Lung (tissue), 12 donors: ENCODE measurements around the gene ZKSCAN5. TPM values are rescaled to one million over a fixed set of nuclear protein-coding genes. Genes with fewer than 3 reads are reported as not detected.
"Not testable (repeated sequence)": the region's sequence is repeated elsewhere in the genome, so short reads cannot be mapped to it uniquely, and the experiment has no call there.

Source experiments
- ATAC-seq: fragments of 200-7000 bp; cut with Tn5 transposase; one replicate; pipeline ENCODE4 v1.9.1; 2020; ENCODE audit warnings: moderate number of reproducible peaks; ENCODE audit not compliant: insufficient read depth, low FRiP score
- DNase-seq, 3 donors: peaks; one replicate each; pipeline ENCODE4 v3.0.0-alpha.2; 2013 to 2017
- H3K27ac ChIP-seq, 2 donors: one replicate each; pipeline ENCODE4 v1.5.1; 2013; ENCODE audit warnings: mild to moderate bottlenecking in 2 of 2, moderate library complexity in 2 of 2, control low read depth in 1 of 2, inconsistent platforms in 1 of 2, low read depth in 1 of 2, low read length in 1 of 2
- H3K27me3 ChIP-seq, 3 donors: one replicate each; pipeline ENCODE4 v1.5.1; 2013; ENCODE audit warnings: low read length in 2 of 3; ENCODE audit not compliant: control insufficient read depth in 3 of 3, insufficient read depth in 3 of 3
- H3K36me3 ChIP-seq, 4 donors: one replicate each; pipeline ENCODE4 v1.5.1; 2013; ENCODE audit warnings: low read length in 4 of 4, mild to moderate bottlenecking in 1 of 4, moderate library complexity in 1 of 4; ENCODE audit not compliant: control insufficient read depth in 4 of 4, insufficient read depth in 4 of 4
- H3K4me1 ChIP-seq, 5 donors: one replicate each; pipeline ENCODE4 v1.5.1; 2013; ENCODE audit warnings: low read length in 5 of 5, mild to moderate bottlenecking in 2 of 5, moderate library complexity in 1 of 5; ENCODE audit not compliant: control insufficient read depth in 5 of 5, insufficient read depth in 5 of 5
- H3K4me3 ChIP-seq: one replicate; pipeline ENCODE4 v1.5.1; 2013; ENCODE audit warnings: mild to moderate bottlenecking, control low read depth, moderate library complexity
- H3K9ac ChIP-seq, 2 donors: one replicate each; pipeline ENCODE4 v1.5.1; 2013; ENCODE audit warnings: low read length in 2 of 2, control low read depth in 1 of 2; ENCODE audit not compliant: insufficient read depth in 1 of 2
- H3K9me3 ChIP-seq, 4 donors: one replicate each; pipeline ENCODE4 v1.5.1; 2013; ENCODE audit warnings: low read length in 3 of 4, mild to moderate bottlenecking in 1 of 4, moderate library complexity in 1 of 4; ENCODE audit not compliant: control insufficient read depth in 4 of 4, insufficient read depth in 3 of 4
- CTCF ChIP-seq: IDR thresholded peaks from 2 replicates; pipeline ENCODE4 v1.5.1; 2012; ENCODE audit warnings: mild to moderate bottlenecking; ENCODE audit errors: control extremely low read depth, extremely low read depth
- WGBS, 2 donors: extraction: QIAGEN DNeasy Blood & Tissue Kit; methylation state at CpG; one replicate each; pipeline ENCODE4 v1.1.7; 2013; 5-methylcytosine and 5-hydroxymethylcytosine counted together
- polyA plus RNA-seq, 2 donors: library from polyadenylated mRNA; stranded (reverse); fragments of 200-250 nt; gene quantifications; one replicate each; pipeline ENCODE4 v1.2.1, GENCODE V29; 2013
- total RNA-seq, 2 donors: library from RNA; depleted of rRNA in 1 of 2; stranded (reverse); fragments of >200 nt in 1 of 2; gene quantifications; one replicate each; pipeline ENCODE4 v1.2.1, GENCODE V29; 2014 to 2021
- donor health status: control.
- donor health status: control.
- donor health status: Bipolar disorder and iron deficiency.
- donor health status: healthy.
- donor health status: DM: yes; HTN: yes; CAD: no.

Gene ZKSCAN5
- total and polyA plus RNA-seq, 4 donors: 3.1 to 9.7 (median 6.2) TPM

GRCh38 chr7:99543081-99543671 is 38.7 kb downstream of the ZKSCAN5 start:
- H3K36me3 ChIP-seq: peaks cover 0 to 17% (median 10%) of the 10 kb centered on the region in 4 donors
- H3K4me3 ChIP-seq: no peak overlapping the region
- TF ChIP-seq CTCF: no peak
- H3K9ac ChIP-seq: no peak overlapping the region
- H3K9me3 ChIP-seq: peaks cover 4 to 24% (median 9%) of the 10 kb centered on the region in 4 donors
- no peak for DNase-seq
- WGBS, 2 donors: 96% methylated on average over 34 of the region's 34 CpGs
- no peaks in the 10 kb centered on the region for H3K4me1 ChIP-seq
- H3K27me3 ChIP-seq: no peaks in the 10 kb centered on the region
- no peak for ATAC-seq
- H3K27ac ChIP-seq: no peak overlapping the region

GRCh38 chr7:99543916-99544315 is 39.5 kb downstream of the ZKSCAN5 start:
- Histone ChIP-seq H3K36me3 (peaks cover 0 to 21% (median 15%) of the 10 kb centered on the region in 4 donors), H3K4me1 (no peaks in the 10 kb centered on the region), H3K9me3 (peaks cover 4 to 24% (median 11%) of the 10 kb centered on the region in 4 donors), H3K4me3 (no peak overlapping the region), H3K27ac (no peak overlapping the region), H3K9ac (no peak overlapping the region), H3K27me3 (no peaks in the 10 kb centered on the region)
- DNase-seq (no peak), ATAC-seq (no peak)
- WGBS, 2 donors: 96 to 98% methylated on average over 6 of the region's 6 CpGs
- no peak for TF ChIP-seq CTCF

- WGBS, 2 donors: 96 to 97% methylated on average over 5 of the region's 5 CpGs
- not testable (repeated sequence) for H3K27ac ChIP-seq, H3K4me3 ChIP-seq, ATAC-seq, DNase-seq, H3K4me1 ChIP-seq, H3K27me3 ChIP-seq, H3K9ac ChIP-seq
- Histone ChIP-seq H3K9me3 (peaks cover 4 to 24% (median 9%) of the 10 kb centered on the region in 4 donors), H3K36me3 (peaks cover 0 to 21% (median 16%) of the 10 kb centered on the region in 4 donors)
Observed at GRCh38 chr7:99545308-99545707, 40.8 kb downstream of the ZKSCAN5 start.

GRCh38 chr7:99549545-99549944 is 45.1 kb downstream of the ZKSCAN5 start:
- not testable (repeated sequence) for ATAC-seq, H3K27me3 ChIP-seq, H3K9ac ChIP-seq, DNase-seq, H3K4me3 ChIP-seq, H3K27ac ChIP-seq, H3K9me3 ChIP-seq
- WGBS, 2 donors: 92 to 100% methylated on average over 1 of the region's 2 CpGs
- Histone ChIP-seq H3K36me3 (peaks cover 3 to 24% (median 18%) of the 10 kb centered on the region in 4 donors), H3K4me1 (peaks cover 0 to 11% (median 0%) of the 10 kb centered on the region in 5 donors)
